Endothelial cell of umbilical vein (primary cell): ENCODE measurements around the gene GLCE.

Experiments
- EZH2 ChIP-seq: IDR thresholded peaks from 2 replicates; pipeline ENCODE4 v1.6.1; 2012; ENCODE audit warnings: borderline replicate concordance, low read depth, mild to moderate bottlenecking, moderate library complexity, low read length, inconsistent platforms; ENCODE audit not compliant: severe bottlenecking
- MYC ChIP-seq: IDR thresholded peaks from one replicate; pipeline ENCODE4 v1.6.1; 2011; ENCODE audit warnings: mild to moderate bottlenecking, low read depth, low read length
- POLR2A ChIP-seq: IDR thresholded peaks from 2 replicates; pipeline ENCODE4 v1.6.1; 2012; ENCODE audit warnings: low read depth, mild to moderate bottlenecking, control low read depth, low read length
- POLR2AphosphoS5 ChIP-seq: IDR thresholded peaks from 2 replicates; pipeline ENCODE4 v1.6.1; 2012; ENCODE audit warnings: low read depth, mild to moderate bottlenecking, control low read depth, low read length, moderate library complexity; ENCODE audit not compliant: insufficient read depth
- TF ChIP-seq, protein P1 (sequence below), 2 donors: IDR thresholded peaks; 1 replicate in 1 of 2; 2 replicates in 1 of 2; pipeline ENCODE4 v1.5.1; 2011; ENCODE audit warnings: low read length in 2 of 2, mild to moderate bottlenecking in 2 of 2, moderate library complexity in 2 of 2, control low read depth in 1 of 2, inconsistent platforms in 1 of 2, low read depth in 1 of 2; ENCODE audit not compliant: insufficient read depth in 1 of 2; ENCODE audit errors: extremely low read depth in 1 of 2
- TF ChIP-seq, protein P2 (sequence below): IDR thresholded peaks from 2 replicates; pipeline ENCODE4 v1.6.1; 2011; ENCODE audit not compliant: insufficient read depth, insufficient read length

DNA sequence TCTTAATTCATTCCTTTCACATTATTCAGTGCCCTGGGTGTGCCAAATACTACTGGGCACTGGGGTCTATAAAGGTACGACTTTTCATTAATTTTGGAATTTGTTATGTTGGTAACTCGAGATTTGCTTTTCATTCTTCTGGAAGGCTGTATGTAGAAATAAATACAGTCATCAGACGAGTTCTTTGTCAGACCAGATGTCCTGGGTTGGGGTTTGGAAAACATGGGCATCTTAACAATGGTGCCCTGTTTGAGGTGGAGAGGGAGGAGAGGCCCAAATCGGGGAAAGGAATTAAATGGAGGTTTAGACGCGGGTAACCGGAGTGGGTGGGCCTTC, 662 bp upstream of the GLCE start:
- TF ChIP-seq, protein P1, sequence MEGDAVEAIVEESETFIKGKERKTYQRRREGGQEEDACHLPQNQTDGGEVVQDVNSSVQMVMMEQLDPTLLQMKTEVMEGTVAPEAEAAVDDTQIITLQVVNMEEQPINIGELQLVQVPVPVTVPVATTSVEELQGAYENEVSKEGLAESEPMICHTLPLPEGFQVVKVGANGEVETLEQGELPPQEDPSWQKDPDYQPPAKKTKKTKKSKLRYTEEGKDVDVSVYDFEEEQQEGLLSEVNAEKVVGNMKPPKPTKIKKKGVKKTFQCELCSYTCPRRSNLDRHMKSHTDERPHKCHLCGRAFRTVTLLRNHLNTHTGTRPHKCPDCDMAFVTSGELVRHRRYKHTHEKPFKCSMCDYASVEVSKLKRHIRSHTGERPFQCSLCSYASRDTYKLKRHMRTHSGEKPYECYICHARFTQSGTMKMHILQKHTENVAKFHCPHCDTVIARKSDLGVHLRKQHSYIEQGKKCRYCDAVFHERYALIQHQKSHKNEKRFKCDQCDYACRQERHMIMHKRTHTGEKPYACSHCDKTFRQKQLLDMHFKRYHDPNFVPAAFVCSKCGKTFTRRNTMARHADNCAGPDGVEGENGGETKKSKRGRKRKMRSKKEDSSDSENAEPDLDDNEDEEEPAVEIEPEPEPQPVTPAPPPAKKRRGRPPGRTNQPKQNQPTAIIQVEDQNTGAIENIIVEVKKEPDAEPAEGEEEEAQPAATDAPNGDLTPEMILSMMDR (IDR thresholded peaks at IDR 0.05; ENCODE audit: extremely low read depth in 1 of 2, insufficient read depth in 1 of 2, low read depth in 1 of 2, low read length in 2 of 2), result no peak
- TF ChIP-seq POLR2A, result no peak
- TF ChIP-seq POLR2AphosphoS5, result no peak
- no peak for TF ChIP-seq EZH2
- TF ChIP-seq, protein P2, sequence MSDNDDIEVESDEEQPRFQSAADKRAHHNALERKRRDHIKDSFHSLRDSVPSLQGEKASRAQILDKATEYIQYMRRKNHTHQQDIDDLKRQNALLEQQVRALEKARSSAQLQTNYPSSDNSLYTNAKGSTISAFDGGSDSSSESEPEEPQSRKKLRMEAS, result no peak
- TF ChIP-seq MYC, result no peak
